ENCODE measurements around the gene TMEM229A. TPM values are rescaled to one million over a fixed set of nuclear protein-coding genes. Genes with fewer than 3 reads are reported as not detected.

TMEM229A gene
- 0.23 and 0.38 TPM in 2 replicates for total RNA-seq (ENCODE audit: low replicate concordance)

DNA sequence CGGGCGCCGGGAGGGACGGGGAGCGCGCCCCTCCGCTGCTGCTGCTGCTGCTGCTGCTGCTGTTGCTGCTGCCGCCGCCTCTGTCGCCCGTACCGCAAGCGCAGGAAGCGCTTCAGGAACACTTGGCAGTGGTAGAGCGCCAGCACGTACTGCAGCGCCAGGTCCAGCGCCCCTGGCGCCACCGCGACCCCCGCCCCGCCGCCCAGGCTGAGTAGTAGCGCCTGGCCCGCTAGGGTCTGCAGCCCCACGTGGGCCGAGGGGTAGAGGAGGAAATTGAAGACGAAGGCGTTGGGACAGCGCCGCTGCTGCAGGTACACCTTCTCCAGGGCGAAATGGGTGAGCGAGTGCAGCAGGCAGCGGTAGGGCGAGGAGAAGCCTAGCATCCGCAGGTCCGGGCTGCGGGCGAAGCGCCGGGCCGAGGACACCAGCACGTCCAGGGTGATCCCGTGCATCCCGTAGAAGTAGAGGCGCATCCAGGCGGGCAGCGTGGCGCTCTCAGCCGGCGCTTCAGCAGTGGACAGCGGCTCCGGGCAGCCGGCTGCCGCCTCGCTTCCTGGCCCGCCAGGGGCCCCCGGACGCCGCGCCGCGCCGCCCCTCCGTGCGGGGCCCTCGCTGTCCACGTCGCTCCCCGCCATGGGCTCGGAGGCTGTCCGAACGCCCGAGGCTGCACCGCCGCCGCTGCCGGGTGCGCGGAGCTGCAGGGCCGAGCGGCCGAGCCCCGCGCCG lies at the start of gene TMEM229A:
Gene TMEM229A (minus strand): TSS at position 699 of the 726 bp plus-strand sequence. CDS start 64 bp downstream, at position 635.

Other genes with a start within 250 kb of the TMEM229A start
- not detected in 2 replicates for gene HYAL4, start 187.9 kb downstream of the TMEM229A start, total RNA-seq (ENCODE audit: low replicate concordance)
- not detected in 2 replicates for gene SPAM1, start 107.8 kb downstream of the TMEM229A start, total RNA-seq (ENCODE audit: low replicate concordance)